Ovary (tissue), 9 donors: Measurements from ENCODE around the gene MBNL3. TPM values are rescaled to one million over a fixed set of nuclear protein-coding genes. Genes with fewer than 3 reads are reported as not detected.
"Not testable (repeated sequence)": the region's sequence is repeated elsewhere in the genome, so short reads cannot be mapped to it uniquely, and the experiment has no call there.

Experiments used
- DNase-seq, 5 donors: peaks; one replicate each; pipeline ENCODE4 v3.0.0-alpha.2; 2019 to 2020
- H3K27ac ChIP-seq, 2 donors: fragments of 200-600 bp; one replicate each; pipeline versions ENCODE4 v1.5.1 to v1.8.0; 2019 to 2022
- H3K27me3 ChIP-seq: fragments of 200-600 bp; one replicate; pipeline ENCODE4 v1.8.0; 2022
- H3K36me3 ChIP-seq: fragments of 200-600 bp; sonication (generic); one replicate; pipeline ENCODE4 v1.5.1; 2019
- H3K4me1 ChIP-seq: one replicate; pipeline ENCODE4 v1.8.1; 2013; ENCODE audit warnings: mild to moderate bottlenecking, moderate library complexity; ENCODE audit not compliant: insufficient read depth
- H3K4me3 ChIP-seq: fragments of 200-600 bp; sonication (generic); one replicate; pipeline ENCODE4 v1.5.1; 2017
- H3K9me3 ChIP-seq, 2 donors: fragments of 200-600 bp in 1 of 2; sonication (generic) in 1 of 2; one replicate each; pipeline versions ENCODE4 v1.5.1 to v1.8.1; 2013 to 2019; ENCODE audit warnings: mild to moderate bottlenecking in 1 of 2, moderate library complexity in 1 of 2
- CTCF ChIP-seq, 3 donors: fragments of 450-650 bp in 2 of 3; fragments of 200-600 bp in 1 of 3; IDR thresholded peaks; one replicate each; pipeline versions ENCODE4 v1.5.1 to v1.8.0; 2016 to 2022; ENCODE audit warnings: antibody characterized with exemption in 3 of 3, mild to moderate bottlenecking in 1 of 3
- EP300 ChIP-seq: sonication (generic); formaldehyde crosslinking; IDR thresholded peaks from one replicate; pipeline ENCODE4 v1.6.1; 2017; ENCODE audit warnings: antibody characterized with exemption
- POLR2A ChIP-seq: fragments of 450-650 bp; IDR thresholded peaks from one replicate; pipeline ENCODE4 v1.6.1; 2017; ENCODE audit warnings: antibody characterized with exemption, mild to moderate bottlenecking, moderate library complexity
- WGBS, 3 donors: extraction: QIAGEN DNeasy Blood & Tissue Kit in 1 of 3; methylation state at CpG; one replicate each; pipeline versions ENCODE4 v1.1.5 to v1.1.7; 2013 to 2017; 5-methylcytosine and 5-hydroxymethylcytosine counted together
- intact Hi-C, 4 donors: fragments of 100-400 bp; cut with DNase I; formaldehyde crosslinking; loops; one replicate each; pipeline versions ENCODE4 v1.11.0 to v1.15.1; 2022 to 2023
- polyA plus RNA-seq, 2 donors: library from polyadenylated mRNA; stranded (reverse); fragments of 200-250 nt in 1 of 2; fragments of 350-450 nt in 1 of 2; fragmentation: Illumina TruSeq in 1 of 2; extraction: RNeasy Lipid Tissue Mini Kit (QIAGEN cat#74804) in 1 of 2; gene quantifications; one replicate each; pipeline ENCODE4 v1.2.3, GENCODE V29; 2013 to 2014
- total RNA-seq, 7 donors: library from RNA; depleted of rRNA in 2 of 7; stranded (reverse); fragments of >200 nt in 2 of 7; fragmentation: NEBNext Ultra II Directional in 3 of 7; extraction: Animal tissue kit (Norgen Biotek cat#: 25700) in 3 of 7; gene quantifications; one replicate each; pipeline versions ENCODE4 v1.1.0 to v1.2.4, GENCODE V29; 2016 to 2023
- donor health status: DM: no; HTN: no; CAD: no; lungs with moderate emphysema.
- donor health status: DM: no; HTN: no; CAD: no.
- donor health status: Bipolar disorder and iron deficiency.
- donor health status: DM: yes; HTN: yes; CAD: no.
- donor health status: DM: no; HTN: no; CAD: no.
- donor health status: DM: yes; HTN: yes; CAD: no.

The MBNL3 gene
- total and polyA plus RNA-seq, 9 donors, result 1.1 to 56.2 (median 13.3) TPM

GRCh38 chrX:132331000-132331399 is 157.8 kb downstream of the MBNL3 start:
- Histone ChIP-seq H3K36me3 (no peaks in the 10 kb centered on the region), H3K4me3 (no peak overlapping the region), H3K27me3 (no peaks in the 10 kb centered on the region), H3K4me1 (no peaks in the 10 kb centered on the region), H3K9me3 (no peaks in the 10 kb centered on the region), H3K27ac (no peak overlapping the region)
- TF ChIP-seq EP300, result no peak
- DNase-seq, result no peak
- intact Hi-C loops, result no loop called here

- intact Hi-C loops, result no loop called here
These were observed 158.6 kb downstream of the MBNL3 start for GRCh38 chrX:132330156-132330729.

GRCh38 chrX:132326960-132327359 is 161.9 kb downstream of the MBNL3 start:
- H3K9me3 ChIP-seq, H3K27me3 ChIP-seq, DNase-seq, H3K36me3 ChIP-seq, intact Hi-C loops, H3K4me3 ChIP-seq, H3K4me1 ChIP-seq, H3K27ac ChIP-seq: not testable (repeated sequence)
- 93 to 95% (median 94%) methylated on average over 2 of the region's 2 CpGs for WGBS, 3 donors

More at GRCh38 chrX:132330156-132330729, 158.6 kb downstream of the MBNL3 start:
- TF ChIP-seq EP300 (no peak), POLR2A (no peak), CTCF (IDR thresholded peaks at IDR 0.05) (no peak)
- Histone ChIP-seq H3K4me1 (no peaks in the 10 kb centered on the region), H3K36me3 (no peaks in the 10 kb centered on the region), H3K27me3 (no peaks in the 10 kb centered on the region), H3K9me3 (no peaks in the 10 kb centered on the region), H3K27ac (no peak overlapping the region), H3K4me3 (no peak overlapping the region)
- DNase-seq, result no peak
- 70 to 81% (median 77%) methylated on average over 2 of the region's 2 CpGs for WGBS, 3 donors
